A549 (cell line): ENCODE measurements around the gene LCE3E. TPM values are rescaled to one million over a fixed set of nuclear protein-coding genes. Genes with fewer than 3 reads are reported as not detected.

Source experiments
- polyA plus RNA-seq, 4 experiments: library from polyadenylated mRNA; depleted of rRNA in 3 of 4; stranded (reverse); fragments of >200 nt; fragmentation: RNase III in 1 of 4; extraction: RNeasy Plus Mini Kit Qiagen cat#74134 plus additional on column Dnase treatment in 1 of 4; gene quantifications; 2 replicates in 3 of 4; 3 replicates in 1 of 4; pipeline ENCODE4 v1.2.3, GENCODE V29; 2011 to 2017
- small RNA-seq, 6 experiments: library from RNA; depleted of rRNA; stranded (forward); fragments of <200 nt; gene quantifications; one replicate each; pipeline ENCODE3, GENCODE V24; 2012

Gene LCE3E
- polyA plus RNA-seq, 2 of the 4 experiments (the other 2 are of a cell fraction): not detected

Small RNAs within 50 kb of the gene (small RNA-seq; reads per million reads assigned to genes)
- gene LCE3B: 0 reads per million in 6 experiments

Other genes with a start within 250 kb of the LCE3E start
- gene FLG, start 241.5 kb downstream of the LCE3E start, polyA plus RNA-seq (2011; rRNA removed): under 0.01 TPM in 1 of 2 replicates, not detected in the other
- gene FLG, start 241.5 kb downstream of the LCE3E start, polyA plus RNA-seq (2017; fragmentation: RNase III; extraction: RNeasy Plus Mini Kit Qiagen cat#74134 plus additional on column Dnase treatment): 0.01 to 0.03 TPM (median 0.01 TPM) in 3 replicates
- not detected in 2 replicates for gene FLG2, start 206.8 kb downstream of the LCE3E start, polyA plus RNA-seq (2011; rRNA removed)
- gene FLG2, start 206.8 kb downstream of the LCE3E start, polyA plus RNA-seq (2017; fragmentation: RNase III; extraction: RNeasy Plus Mini Kit Qiagen cat#74134 plus additional on column Dnase treatment): not detected in 3 replicates
- not detected in 2 replicates for gene CRNN, start 152.5 kb downstream of the LCE3E start, polyA plus RNA-seq (2011; rRNA removed)
- not detected in 3 replicates for gene CRNN, start 152.5 kb downstream of the LCE3E start, polyA plus RNA-seq (2017; fragmentation: RNase III; extraction: RNeasy Plus Mini Kit Qiagen cat#74134 plus additional on column Dnase treatment)
- not detected in 2 replicates for gene LCE5A, start 56.0 kb downstream of the LCE3E start, polyA plus RNA-seq (2011; rRNA removed)
- gene LCE5A, start 56.0 kb downstream of the LCE3E start, polyA plus RNA-seq (2017; fragmentation: RNase III; extraction: RNeasy Plus Mini Kit Qiagen cat#74134 plus additional on column Dnase treatment): not detected in 3 replicates
- gene CRCT1, start 52.3 kb downstream of the LCE3E start, polyA plus RNA-seq (2011; rRNA removed): 0.47 and 0.50 TPM in 2 replicates
- gene CRCT1, start 52.3 kb downstream of the LCE3E start, polyA plus RNA-seq (2017; fragmentation: RNase III; extraction: RNeasy Plus Mini Kit Qiagen cat#74134 plus additional on column Dnase treatment): 0.14 TPM in 1 of 3 replicates, not detected in the others
- gene LCE3D, start 13.7 kb upstream of the LCE3E start, polyA plus RNA-seq (2011; rRNA removed): 0.23 and 0.36 TPM in 2 replicates
- 0.18 to 0.39 TPM (median 0.18 TPM) in 3 replicates for gene LCE3D, start 13.7 kb upstream of the LCE3E start, polyA plus RNA-seq (2017; fragmentation: RNase III; extraction: RNeasy Plus Mini Kit Qiagen cat#74134 plus additional on column Dnase treatment)
- not detected in 2 replicates for gene LCE3C, start 33.5 kb upstream of the LCE3E start, polyA plus RNA-seq (2011; rRNA removed)
- not detected in 3 replicates for gene LCE3C, start 33.5 kb upstream of the LCE3E start, polyA plus RNA-seq (2017; fragmentation: RNase III; extraction: RNeasy Plus Mini Kit Qiagen cat#74134 plus additional on column Dnase treatment)
- gene LCE3B, start 47.0 kb upstream of the LCE3E start, polyA plus RNA-seq (2011; rRNA removed): not detected in 2 replicates
- not detected in 3 replicates for gene LCE3B, start 47.0 kb upstream of the LCE3E start, polyA plus RNA-seq (2017; fragmentation: RNase III; extraction: RNeasy Plus Mini Kit Qiagen cat#74134 plus additional on column Dnase treatment)
- gene LCE3A, start 56.3 kb upstream of the LCE3E start, polyA plus RNA-seq (2011; rRNA removed): not detected in 2 replicates
- not detected in 3 replicates for gene LCE3A, start 56.3 kb upstream of the LCE3E start, polyA plus RNA-seq (2017; fragmentation: RNase III; extraction: RNeasy Plus Mini Kit Qiagen cat#74134 plus additional on column Dnase treatment)
- not detected in 2 replicates for gene LCE2D, start 96.6 kb upstream of the LCE3E start, polyA plus RNA-seq (2011; rRNA removed)
- not detected in 3 replicates for gene LCE2D, start 96.6 kb upstream of the LCE3E start, polyA plus RNA-seq (2017; fragmentation: RNase III; extraction: RNeasy Plus Mini Kit Qiagen cat#74134 plus additional on column Dnase treatment)
- not detected in 2 replicates for gene LCE2C, start 108.5 kb upstream of the LCE3E start, polyA plus RNA-seq (2011; rRNA removed)
- not detected in 3 replicates for gene LCE2C, start 108.5 kb upstream of the LCE3E start, polyA plus RNA-seq (2017; fragmentation: RNase III; extraction: RNeasy Plus Mini Kit Qiagen cat#74134 plus additional on column Dnase treatment)
- gene LCE2B, start 119.3 kb upstream of the LCE3E start, polyA plus RNA-seq (2011; rRNA removed): not detected in 2 replicates
- gene LCE2B, start 119.3 kb upstream of the LCE3E start, polyA plus RNA-seq (2017; fragmentation: RNase III; extraction: RNeasy Plus Mini Kit Qiagen cat#74134 plus additional on column Dnase treatment): not detected in 3 replicates
- not detected in 2 replicates for gene LCE2A, start 131.6 kb upstream of the LCE3E start, polyA plus RNA-seq (2011; rRNA removed)
- gene LCE2A, start 131.6 kb upstream of the LCE3E start, polyA plus RNA-seq (2017; fragmentation: RNase III; extraction: RNeasy Plus Mini Kit Qiagen cat#74134 plus additional on column Dnase treatment): not detected in 3 replicates
- gene LCE4A, start 141.4 kb upstream of the LCE3E start, polyA plus RNA-seq (2011; rRNA removed): not detected in 2 replicates
- not detected in 3 replicates for gene LCE4A, start 141.4 kb upstream of the LCE3E start, polyA plus RNA-seq (2017; fragmentation: RNase III; extraction: RNeasy Plus Mini Kit Qiagen cat#74134 plus additional on column Dnase treatment)
- gene KPRP, start 191.2 kb upstream of the LCE3E start, polyA plus RNA-seq (2011; rRNA removed): not detected in 2 replicates
- not detected in 3 replicates for gene KPRP, start 191.2 kb upstream of the LCE3E start, polyA plus RNA-seq (2017; fragmentation: RNase III; extraction: RNeasy Plus Mini Kit Qiagen cat#74134 plus additional on column Dnase treatment)
- gene LCE1F, start 208.4 kb upstream of the LCE3E start, polyA plus RNA-seq (2011; rRNA removed): not detected in 2 replicates
- gene LCE1F, start 208.4 kb upstream of the LCE3E start, polyA plus RNA-seq (2017; fragmentation: RNase III; extraction: RNeasy Plus Mini Kit Qiagen cat#74134 plus additional on column Dnase treatment): not detected in 3 replicates
- not detected in 2 replicates for gene LCE1E, start 219.5 kb upstream of the LCE3E start, polyA plus RNA-seq (2011; rRNA removed)
- not detected in 3 replicates for gene LCE1E, start 219.5 kb upstream of the LCE3E start, polyA plus RNA-seq (2017; fragmentation: RNase III; extraction: RNeasy Plus Mini Kit Qiagen cat#74134 plus additional on column Dnase treatment)
- not detected in 2 replicates for gene LCE1D, start 229.9 kb upstream of the LCE3E start, polyA plus RNA-seq (2011; rRNA removed)
- not detected in 3 replicates for gene LCE1D, start 229.9 kb upstream of the LCE3E start, polyA plus RNA-seq (2017; fragmentation: RNase III; extraction: RNeasy Plus Mini Kit Qiagen cat#74134 plus additional on column Dnase treatment)
- not detected in 2 replicates for gene LCE1C, start 239.9 kb upstream of the LCE3E start, polyA plus RNA-seq (2011; rRNA removed)
- gene LCE1C, start 239.9 kb upstream of the LCE3E start, polyA plus RNA-seq (2017; fragmentation: RNase III; extraction: RNeasy Plus Mini Kit Qiagen cat#74134 plus additional on column Dnase treatment): not detected in 3 replicates
- not detected in 2 replicates for gene LCE1B, start 245.2 kb upstream of the LCE3E start, polyA plus RNA-seq (2011; rRNA removed)
- not detected in 3 replicates for gene LCE1B, start 245.2 kb upstream of the LCE3E start, polyA plus RNA-seq (2017; fragmentation: RNase III; extraction: RNeasy Plus Mini Kit Qiagen cat#74134 plus additional on column Dnase treatment)